ENCODE data around the gene ADAMTSL3. TPM values are rescaled to one million over a fixed set of nuclear protein-coding genes. Genes with fewer than 3 reads are reported as not detected.
"Not testable (repeated sequence)": the region's sequence is repeated elsewhere in the genome, so short reads cannot be mapped to it uniquely, and the experiment has no call there.

ADAMTSL3 gene
- total RNA-seq, 3 donors from 2014 or later (not counting 1 experiment from before 2014, with no cell fraction given), result 0.14 to 0.43 (median 0.25) TPM

DNA sequence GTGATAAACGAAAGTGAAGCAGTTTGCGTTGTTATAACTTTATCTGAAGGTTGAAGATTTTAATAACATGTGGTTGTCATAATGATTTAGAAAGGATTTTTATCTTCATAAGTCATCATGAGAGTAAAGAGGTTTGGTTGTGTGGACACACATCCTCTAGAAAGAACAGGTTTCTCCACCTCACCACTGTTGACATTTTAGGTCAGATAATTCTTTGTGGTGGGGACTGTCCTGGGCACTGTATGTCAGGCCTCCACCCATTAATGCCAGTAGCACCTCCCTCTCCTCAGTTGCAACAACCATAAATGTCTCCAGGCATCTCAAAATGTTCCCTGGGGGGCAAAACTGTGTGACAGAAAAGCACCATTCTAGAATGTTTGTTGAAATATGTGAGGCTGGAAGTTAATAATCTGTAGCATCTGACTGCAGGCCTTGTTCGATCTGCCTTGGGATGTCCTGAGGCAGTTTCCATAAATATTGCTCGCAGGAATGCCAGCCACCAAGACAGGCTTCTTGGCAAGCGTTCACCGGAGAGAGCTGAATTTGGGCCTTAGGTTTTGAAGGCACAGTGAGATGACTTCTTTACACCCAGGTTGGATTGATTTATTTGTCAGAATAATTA is 100.1 kb downstream of the ADAMTSL3 start:
- Mint-ChIP-seq H3K27me3 (ENCODE audit: low read depth in 2 of 2) (peaks cover 0 to 2% of the 10 kb centered on the region in 2 donors), H3K9me3 (peaks cover 4 to 6% of the 10 kb centered on the region in 2 donors), H3K36me3 (no peaks in the 10 kb centered on the region), H3K4me1 (no peaks in the 10 kb centered on the region), H3K27ac (no peak overlapping the region), H3K4me3 (no peak overlapping the region)
- intact Hi-C loops (cut with micrococcal nuclease), result no loop called here
- no peaks in the 10 kb centered on the region for H3K27me3 ChIP-seq (ENCODE audit: control insufficient read depth, insufficient read depth, low read length)
- H3K4me3 ChIP-seq (ENCODE audit: low read length), result no peak overlapping the region
- no peak for ATAC-seq
- no peak overlapping the region for H3K27ac ChIP-seq (ENCODE audit: low read length)
- peaks cover 5% of the 10 kb centered on the region for H3K9me3 ChIP-seq (ENCODE audit: control insufficient read depth, insufficient read depth, low read length)
- TF ChIP-seq, protein P1, sequence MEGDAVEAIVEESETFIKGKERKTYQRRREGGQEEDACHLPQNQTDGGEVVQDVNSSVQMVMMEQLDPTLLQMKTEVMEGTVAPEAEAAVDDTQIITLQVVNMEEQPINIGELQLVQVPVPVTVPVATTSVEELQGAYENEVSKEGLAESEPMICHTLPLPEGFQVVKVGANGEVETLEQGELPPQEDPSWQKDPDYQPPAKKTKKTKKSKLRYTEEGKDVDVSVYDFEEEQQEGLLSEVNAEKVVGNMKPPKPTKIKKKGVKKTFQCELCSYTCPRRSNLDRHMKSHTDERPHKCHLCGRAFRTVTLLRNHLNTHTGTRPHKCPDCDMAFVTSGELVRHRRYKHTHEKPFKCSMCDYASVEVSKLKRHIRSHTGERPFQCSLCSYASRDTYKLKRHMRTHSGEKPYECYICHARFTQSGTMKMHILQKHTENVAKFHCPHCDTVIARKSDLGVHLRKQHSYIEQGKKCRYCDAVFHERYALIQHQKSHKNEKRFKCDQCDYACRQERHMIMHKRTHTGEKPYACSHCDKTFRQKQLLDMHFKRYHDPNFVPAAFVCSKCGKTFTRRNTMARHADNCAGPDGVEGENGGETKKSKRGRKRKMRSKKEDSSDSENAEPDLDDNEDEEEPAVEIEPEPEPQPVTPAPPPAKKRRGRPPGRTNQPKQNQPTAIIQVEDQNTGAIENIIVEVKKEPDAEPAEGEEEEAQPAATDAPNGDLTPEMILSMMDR (IDR thresholded peaks at IDR 0.05), result no peak
- WGBS (ENCODE audit: insufficient coverage), result 89% methylated on average over 5 of the region's 6 CpGs
- no peak for DNase-seq
- H3K4me1 ChIP-seq (ENCODE audit: control insufficient read depth, insufficient read depth, low read length), result no peaks in the 10 kb centered on the region
- no peaks in the 10 kb centered on the region for H3K36me3 ChIP-seq (ENCODE audit: control insufficient read depth, insufficient read depth, low read length)

DNA sequence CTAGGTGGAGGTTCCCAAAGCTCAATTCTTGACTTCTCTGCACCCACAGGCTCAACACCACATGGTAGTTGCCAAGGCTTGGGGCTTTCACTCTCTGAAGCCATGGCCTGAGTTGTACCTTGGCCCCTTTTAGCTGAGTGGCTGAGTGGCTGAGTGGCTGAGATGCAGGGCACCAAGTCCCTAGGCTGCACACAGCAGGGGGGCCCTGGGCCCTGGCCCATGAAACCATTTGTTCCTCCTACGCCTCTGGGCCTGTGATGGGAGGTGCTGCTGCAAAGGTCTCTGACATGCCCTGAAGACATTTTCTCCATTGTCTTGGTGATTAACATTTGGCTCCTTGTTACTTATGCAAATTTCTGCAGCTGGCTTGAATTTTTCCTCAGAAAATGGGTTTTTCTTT is 103.4 kb downstream of the ADAMTSL3 start:
- ATAC-seq; H3K27me3 ChIP-seq (ENCODE audit: control insufficient read depth, insufficient read depth, low read length); H3K4me3 Mint-ChIP-seq; H3K27ac ChIP-seq (ENCODE audit: low read length); H3K4me1 ChIP-seq (ENCODE audit: control insufficient read depth, insufficient read depth, low read length); H3K27ac Mint-ChIP-seq; H3K36me3 ChIP-seq (ENCODE audit: control insufficient read depth, insufficient read depth, low read length); H3K4me1 Mint-ChIP-seq; H3K36me3 Mint-ChIP-seq; H3K9me3 ChIP-seq (ENCODE audit: control insufficient read depth, insufficient read depth, low read length); DNase-seq; H3K27me3 Mint-ChIP-seq (ENCODE audit: low read depth in 2 of 2); H3K4me3 ChIP-seq (ENCODE audit: low read length); intact Hi-C loops (cut with micrococcal nuclease): not testable (repeated sequence)
- WGBS (ENCODE audit: insufficient coverage), result 47% methylated on average over 1 of the region's 1 CpG
- peaks cover 4 to 11% of the 10 kb centered on the region in 2 donors for H3K9me3 Mint-ChIP-seq

GRCh38 chr15:83762367-83762766 is 108.4 kb downstream of the ADAMTSL3 start:
- H3K4me1 ChIP-seq (ENCODE audit: control insufficient read depth, insufficient read depth, low read length), result no peaks in the 10 kb centered on the region
- H3K9me3 Mint-ChIP-seq, result peaks cover 0 to 9% of the 10 kb centered on the region in 2 donors
- no peak overlapping the region for H3K27ac Mint-ChIP-seq
- no peak overlapping the region for H3K4me3 ChIP-seq (ENCODE audit: low read length)
- no peaks in the 10 kb centered on the region for H3K36me3 Mint-ChIP-seq
- no peaks in the 10 kb centered on the region for H3K27me3 Mint-ChIP-seq (ENCODE audit: low read depth in 2 of 2)
- no peaks in the 10 kb centered on the region for H3K9me3 ChIP-seq (ENCODE audit: control insufficient read depth, insufficient read depth, low read length)
- 88% methylated on average over 5 of the region's 5 CpGs for WGBS (ENCODE audit: insufficient coverage)
- no peaks in the 10 kb centered on the region for H3K4me1 Mint-ChIP-seq
- DNase-seq (no peak), ATAC-seq (no peak)
- TF ChIP-seq, protein P1 (IDR thresholded peaks at IDR 0.05), result no peak
- no peaks in the 10 kb centered on the region for H3K27me3 ChIP-seq (ENCODE audit: control insufficient read depth, insufficient read depth, low read length)
- no peaks in the 10 kb centered on the region for H3K36me3 ChIP-seq (ENCODE audit: control insufficient read depth, insufficient read depth, low read length)
- intact Hi-C loops (cut with micrococcal nuclease), result no loop called here
- no peak overlapping the region for H3K4me3 Mint-ChIP-seq
- H3K27ac ChIP-seq (ENCODE audit: low read length), result no peak overlapping the region

DNA sequence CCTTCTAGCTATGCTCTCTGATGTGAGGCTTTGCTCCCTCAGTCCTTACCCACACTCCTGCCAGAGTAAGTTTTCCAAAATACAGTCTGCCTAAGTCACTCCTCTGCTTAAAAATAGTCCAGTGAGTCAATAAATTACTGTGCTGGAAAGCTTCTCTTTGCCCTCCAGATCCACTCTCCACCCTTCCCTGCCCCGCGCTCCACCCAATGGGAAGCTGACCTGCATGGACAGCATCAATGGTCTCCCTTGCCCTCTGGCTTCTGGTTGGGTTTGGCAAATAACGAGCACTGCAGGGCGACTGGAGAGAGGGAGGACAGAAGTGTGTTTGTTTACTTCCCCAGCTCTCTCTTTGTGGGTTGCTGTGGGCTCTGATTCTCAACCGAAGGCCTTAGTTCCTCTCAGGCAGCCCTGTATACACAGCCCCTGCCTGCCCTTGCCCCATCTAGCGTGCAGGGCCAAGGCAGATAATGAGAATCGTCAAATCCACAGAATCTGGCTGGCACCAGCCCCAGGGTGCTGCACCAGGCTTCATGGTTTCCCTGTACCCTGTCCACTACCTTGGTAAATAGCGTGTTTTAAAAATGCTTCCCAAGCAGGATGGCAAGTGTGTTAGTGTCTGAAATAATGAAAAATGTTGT is 110.4 kb downstream of the ADAMTSL3 start:
- ATAC-seq, result no peak
- no peaks in the 10 kb centered on the region for H3K9me3 ChIP-seq (ENCODE audit: control insufficient read depth, insufficient read depth, low read length)
- H3K9me3 Mint-ChIP-seq, result peaks cover 4 to 5% of the 10 kb centered on the region in 2 donors
- H3K4me3 Mint-ChIP-seq, result no peak overlapping the region
- no peaks in the 10 kb centered on the region for H3K36me3 Mint-ChIP-seq
- 58% methylated on average over 8 of the region's 8 CpGs for WGBS (ENCODE audit: insufficient coverage)
- DNase-seq, result no peak
- H3K4me3 ChIP-seq (ENCODE audit: low read length), result no peak overlapping the region
- H3K4me1 ChIP-seq (ENCODE audit: control insufficient read depth, insufficient read depth, low read length), result no peaks in the 10 kb centered on the region
- intact Hi-C loops (cut with micrococcal nuclease), result no loop called here
- H3K27me3 Mint-ChIP-seq (ENCODE audit: low read depth in 2 of 2), result no peaks in the 10 kb centered on the region
- H3K36me3 ChIP-seq (ENCODE audit: control insufficient read depth, insufficient read depth, low read length), result no peaks in the 10 kb centered on the region
- H3K27ac ChIP-seq (ENCODE audit: low read length), result no peak overlapping the region
- no peaks in the 10 kb centered on the region for H3K27me3 ChIP-seq (ENCODE audit: control insufficient read depth, insufficient read depth, low read length)
- no peak overlapping the region for H3K27ac Mint-ChIP-seq
- TF ChIP-seq, protein P1 (IDR thresholded peaks at IDR 0.05), result no peak
- H3K4me1 Mint-ChIP-seq, result no peaks in the 10 kb centered on the region
